ENCODE measurements around the gene CCDC167. TPM values are rescaled to one million over a fixed set of nuclear protein-coding genes. Genes with fewer than 3 reads are reported as not detected.
A peak's percentile ranks its signal among the peaks of the same experiment; 100 is the strongest.

The CCDC167 gene
- total RNA-seq, 1 donor from 2014 or later = 58.4 TPM

- H3K4me1 Mint-ChIP-seq (ENCODE audit: low read depth, unreplicated experiment) = peaks cover 43% of the 10 kb centered on the region
- H3K36me3 Mint-ChIP-seq (ENCODE audit: unreplicated experiment) = no peaks in the 10 kb centered on the region
- H3K27ac Mint-ChIP-seq (ENCODE audit: unreplicated experiment) = peak overlapping the region; percentile 85
- peaks cover 16% of the 10 kb centered on the region for H3K27me3 Mint-ChIP-seq (ENCODE audit: unreplicated experiment)
- peak overlapping the region; percentile 46 for H3K4me3 Mint-ChIP-seq (ENCODE audit: unreplicated experiment)
- no peak for DNase-seq
- TF ChIP-seq CTCF (IDR thresholded peaks at IDR 0.05; ENCODE audit: partially characterized antibody, unreplicated experiment) = no peak
- peaks cover 9% of the 10 kb centered on the region for H3K9me3 Mint-ChIP-seq (ENCODE audit: unreplicated experiment)
These were observed 40.3 kb upstream of the CCDC167 start for GRCh38 chr6:37540029-37540352.

- no peak for TF ChIP-seq CTCF (IDR thresholded peaks at IDR 0.05; ENCODE audit: partially characterized antibody, unreplicated experiment)
These were observed 39.7 kb upstream of the CCDC167 start for GRCh38 chr6:37539171-37540028.

GRCh38 chr6:37538107-37538506, 38.4 kb upstream of the CCDC167 start:
- Mint-ChIP-seq H3K9me3 (ENCODE audit: unreplicated experiment) (peaks cover 8% of the 10 kb centered on the region), H3K4me3 (ENCODE audit: unreplicated experiment) (peak overlapping the region; percentile 71), H3K27me3 (ENCODE audit: unreplicated experiment) (peaks cover 18% of the 10 kb centered on the region), H3K36me3 (ENCODE audit: unreplicated experiment) (no peaks in the 10 kb centered on the region), H3K4me1 (ENCODE audit: low read depth, unreplicated experiment) (peaks cover 55% of the 10 kb centered on the region), H3K27ac (ENCODE audit: unreplicated experiment) (peak overlapping the region; percentile 85)
- no peak for DNase-seq
- no peak for TF ChIP-seq CTCF (IDR thresholded peaks at IDR 0.05; ENCODE audit: partially characterized antibody, unreplicated experiment)

More at GRCh38 chr6:37539171-37540028, 39.7 kb upstream of the CCDC167 start:
- DNase-seq = peak; percentile 69
- H3K27me3 Mint-ChIP-seq (ENCODE audit: unreplicated experiment) = peaks cover 16% of the 10 kb centered on the region
- peaks cover 9% of the 10 kb centered on the region for H3K9me3 Mint-ChIP-seq (ENCODE audit: unreplicated experiment)
- peak overlapping the region; percentile 46 for H3K4me3 Mint-ChIP-seq (ENCODE audit: unreplicated experiment)
- H3K36me3 Mint-ChIP-seq (ENCODE audit: unreplicated experiment) = no peaks in the 10 kb centered on the region
- peak overlapping the region; percentile 85 for H3K27ac Mint-ChIP-seq (ENCODE audit: unreplicated experiment)
- peaks cover 48% of the 10 kb centered on the region for H3K4me1 Mint-ChIP-seq (ENCODE audit: low read depth, unreplicated experiment)

GRCh38 chr6:37537548-37537947, 37.9 kb upstream of the CCDC167 start:
- H3K27me3 Mint-ChIP-seq (ENCODE audit: unreplicated experiment) = peaks cover 21% of the 10 kb centered on the region
- H3K4me1 Mint-ChIP-seq (ENCODE audit: low read depth, unreplicated experiment) = peaks cover 57% of the 10 kb centered on the region
- TF ChIP-seq CTCF (IDR thresholded peaks at IDR 0.05; ENCODE audit: partially characterized antibody, unreplicated experiment) = no peak
- no peaks in the 10 kb centered on the region for H3K36me3 Mint-ChIP-seq (ENCODE audit: unreplicated experiment)
- no peak for DNase-seq
- H3K9me3 Mint-ChIP-seq (ENCODE audit: unreplicated experiment) = peaks cover 6% of the 10 kb centered on the region
- H3K27ac Mint-ChIP-seq (ENCODE audit: unreplicated experiment) = peak overlapping the region; percentile 85
- H3K4me3 Mint-ChIP-seq (ENCODE audit: unreplicated experiment) = peak overlapping the region; percentile 79

DNA sequence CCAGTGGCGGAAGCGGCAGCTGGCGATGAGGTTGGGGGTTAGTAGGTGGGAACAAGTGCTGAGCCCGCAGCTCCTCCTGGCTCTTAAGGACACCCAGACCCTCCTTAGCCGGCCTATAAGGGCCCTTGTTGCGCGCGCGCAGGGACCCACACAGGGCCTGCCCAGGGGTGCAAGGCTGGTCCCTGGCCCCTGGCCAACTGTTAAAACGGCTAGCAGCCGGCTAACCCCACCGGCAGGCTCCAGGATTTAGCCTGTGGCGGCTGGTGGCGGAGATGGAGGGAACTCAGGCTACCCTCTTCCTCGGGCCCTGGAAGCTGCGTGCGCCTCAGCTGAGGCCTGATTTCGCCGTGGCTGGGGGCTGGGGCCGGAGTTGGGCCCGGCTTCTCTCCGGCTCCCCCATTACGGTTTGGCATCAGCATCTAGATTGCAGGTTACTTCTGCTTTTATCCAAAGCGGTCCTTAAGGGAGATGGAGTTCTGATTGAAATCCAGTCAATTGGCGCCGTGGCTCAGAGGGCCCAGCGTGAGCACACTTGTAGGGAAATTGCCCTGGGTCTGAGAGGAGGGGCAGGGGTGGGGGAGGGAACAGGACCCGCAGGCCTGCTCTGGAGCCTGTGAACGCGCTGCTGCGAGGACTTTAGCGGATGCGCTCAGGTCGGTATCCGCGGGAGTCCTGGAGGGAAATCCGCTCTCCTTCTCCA, 36.9 kb upstream of the CCDC167 start:
- no peak for TF ChIP-seq CTCF (IDR thresholded peaks at IDR 0.05; ENCODE audit: partially characterized antibody, unreplicated experiment)
- Mint-ChIP-seq H3K9me3 (ENCODE audit: unreplicated experiment) (peaks cover 6% of the 10 kb centered on the region), H3K36me3 (ENCODE audit: unreplicated experiment) (no peaks in the 10 kb centered on the region), H3K27me3 (ENCODE audit: unreplicated experiment) (peaks cover 25% of the 10 kb centered on the region), H3K4me3 (ENCODE audit: unreplicated experiment) (peak overlapping the region; percentile 82), H3K4me1 (ENCODE audit: low read depth, unreplicated experiment) (peaks cover 63% of the 10 kb centered on the region), H3K27ac (ENCODE audit: unreplicated experiment) (peak overlapping the region; percentile 85)
- peak; percentile 65 for DNase-seq
